SK-N-SH (cell line): ENCODE results near the gene ACTR8. TPM values are rescaled to one million over a fixed set of nuclear protein-coding genes. Genes with fewer than 3 reads are reported as not detected.

Source experiments
- CTCF ChIA-PET: fragments of 300-600, 350-600 bp; formaldehyde crosslinking; extraction: SDS; loops from one replicate; lab custom pipeline; 2021; lab: Yijun Ruan, JAX
- POLR2A ChIA-PET: fragments of 350-600 bp; sonication (Branson Sonifier 250); formaldehyde crosslinking; extraction: SDS; loops from one replicate; lab custom pipeline; 2020; ENCODE audit warnings: antibody characterized with exemption, inconsistent platforms; lab: Yijun Ruan, JAX
- DNase-seq: peaks from one replicate; pipeline ENCODE4 v3.0.0; 2012
- H2AFZ ChIP-seq: fragments of 200-600 bp; sonication (generic); 2 replicates; pipeline ENCODE4 v1.8.1; 2016; ENCODE audit warnings: antibody characterized with exemption, mild to moderate bottlenecking, low read depth
- H3F3A ChIP-seq: fragments of 200-600 bp; sonication (generic); replicated peaks from 2 replicates; pipeline ENCODE3; 2016; ENCODE audit warnings: antibody characterized with exemption, mild to moderate bottlenecking; ENCODE audit not compliant: insufficient read depth
- H3K27ac ChIP-seq, 2 experiments: fragments of 200-500 bp in 1 of 2; fragments of 200-600 bp in 1 of 2; sonication (Bioruptor generic) in 1 of 2; sonication (generic), shearing (Covaris generic) in 1 of 2; 2 replicates each; pipeline versions ENCODE4 v1.5.1 to v1.6.1; 2014 to 2016; ENCODE audit warnings: low read depth in 2 of 2, inconsistent platforms in 1 of 2, low read length in 1 of 2, mild to moderate bottlenecking in 1 of 2, mixed read lengths in 1 of 2
- H3K27me3 ChIP-seq: fragments of 200-600 bp; sonication (generic), shearing (Covaris generic); 2 replicates; pipeline ENCODE4 v1.6.1; 2016; ENCODE audit warnings: mixed run types; ENCODE audit not compliant: insufficient read depth
- H3K36me3 ChIP-seq, 2 experiments: fragments of 200-500 bp in 1 of 2; fragments of 200-600 bp in 1 of 2; sonication (Bioruptor generic) in 1 of 2; sonication (generic) in 1 of 2; replicated peaks in 1 of 2; 2 replicates each; pipeline versions ENCODE3 to v1.5.1; 2014 to 2016; ENCODE audit warnings: low read length in 1 of 2, mild to moderate bottlenecking in 1 of 2; ENCODE audit not compliant: insufficient read depth in 2 of 2, control insufficient read depth in 1 of 2
- H3K4me1 ChIP-seq, 2 experiments: fragments of 200-500 bp in 1 of 2; fragments of 200-600 bp in 1 of 2; sonication (Bioruptor generic) in 1 of 2; sonication (generic), shearing (Covaris generic) in 1 of 2; 2 replicates each; pipeline versions ENCODE4 v1.5.1 to v1.6.1; 2014 to 2016; ENCODE audit warnings: low read depth in 1 of 2, low read length in 1 of 2, mixed run types in 1 of 2; ENCODE audit not compliant: insufficient read depth in 2 of 2, control insufficient read depth in 1 of 2
- H3K4me2 ChIP-seq: fragments of 200-600 bp; sonication (generic), shearing (Covaris generic); 2 replicates; pipeline ENCODE4 v1.6.1; 2017; ENCODE audit warnings: mixed run types
- H3K4me3 ChIP-seq, 2 experiments: fragments of 200-500 bp in 1 of 2; fragments of 200-600 bp in 1 of 2; sonication (Bioruptor generic) in 1 of 2; sonication (generic), shearing (Covaris generic) in 1 of 2; 2 replicates each; pipeline versions ENCODE4 v1.5.1 to v1.8.1; 2014 to 2016; ENCODE audit warnings: low read depth in 2 of 2, inconsistent platforms in 1 of 2, low read length in 1 of 2, mild to moderate bottlenecking in 1 of 2, mixed read lengths in 1 of 2, moderate library complexity in 1 of 2
- H3K79me2 ChIP-seq: fragments of 200-600 bp; sonication (generic); 2 replicates; pipeline ENCODE4 v1.8.1; 2017; ENCODE audit warnings: mild to moderate bottlenecking; ENCODE audit not compliant: insufficient read depth
- H3K9ac ChIP-seq: fragments of 200-600 bp; sonication (generic); 2 replicates; pipeline ENCODE4 v1.6.1; 2017; ENCODE audit warnings: mixed run types
- H3K9me2 ChIP-seq: fragments of 200-600 bp; sonication (generic); 2 replicates; pipeline ENCODE4 v1.6.1; 2017; ENCODE audit warnings: mixed run types
- H3K9me3 ChIP-seq: fragments of 200-600 bp; sonication (generic); 2 replicates; pipeline ENCODE4 v1.6.1; 2017; ENCODE audit warnings: mixed run types, mild to moderate bottlenecking, moderate library complexity
- H4K20me1 ChIP-seq: fragments of 200-600 bp; sonication (generic); 2 replicates; pipeline ENCODE4 v1.6.1; 2017; ENCODE audit warnings: mild to moderate bottlenecking, mixed run types; ENCODE audit not compliant: insufficient read depth
- EZH2phosphoT487 ChIP-seq: fragments of 200-600 bp; sonication (generic); IDR thresholded peaks from 2 replicates; pipeline ENCODE4 v1.6.1; 2017; ENCODE audit warnings: low read depth, mixed run types, mild to moderate bottlenecking, antibody characterized with exemption, moderate library complexity, borderline replicate concordance
- FOXM1 ChIP-seq: IDR thresholded peaks from 2 replicates; pipeline ENCODE4 v1.4.0; 2012; ENCODE audit warnings: low read depth, mild to moderate bottlenecking
- MEF2A ChIP-seq: IDR thresholded peaks from 2 replicates; pipeline ENCODE4 v1.4.0; 2012; ENCODE audit warnings: low read depth, borderline replicate concordance
- MXI1 ChIP-seq: IDR thresholded peaks from 2 replicates; pipeline ENCODE4 v1.6.1; 2012; ENCODE audit warnings: mild to moderate bottlenecking, low read depth, low read length, improper control_type of control experiment
- NFIC ChIP-seq: IDR thresholded peaks from 2 replicates; pipeline ENCODE4 v1.4.0; 2012; ENCODE audit warnings: borderline replicate concordance
- SIN3A ChIP-seq: IDR thresholded peaks from 2 replicates; pipeline ENCODE4 v1.6.1; 2012; ENCODE audit warnings: low read depth, mild to moderate bottlenecking, low read length, moderate library complexity, borderline replicate concordance
- SMC3 ChIP-seq: IDR thresholded peaks from 2 replicates; pipeline ENCODE4 v1.6.1; 2012; ENCODE audit warnings: low read depth, low read length, improper control_type of control experiment
- TEAD4 ChIP-seq: IDR thresholded peaks from 2 replicates; pipeline ENCODE4 v1.4.0; 2012; ENCODE audit warnings: mild to moderate bottlenecking, borderline replicate concordance; ENCODE audit not compliant: insufficient read depth
- YY1 ChIP-seq: IDR thresholded peaks from 2 replicates; pipeline ENCODE4 v1.4.0; 2012; ENCODE audit warnings: low read depth, mild to moderate bottlenecking
- WGBS: methylation state at CpG from one replicate; pipeline ENCODE4 v1.1.6; 2017; ENCODE audit warnings: low lambda C conversion rate; 5-methylcytosine and 5-hydroxymethylcytosine counted together
- polyA plus RNA-seq, 3 experiments: library from polyadenylated mRNA; depleted of rRNA; stranded (reverse); fragments of >200 nt; gene quantifications; 2 replicates each; pipeline ENCODE4 v1.2.3, GENCODE V29; 2012
- TF ChIP-seq, protein P1 (sequence below): IDR thresholded peaks from 2 replicates; pipeline ENCODE4 v1.4.0; 2012; ENCODE audit warnings: low read depth, borderline replicate concordance
- TF ChIP-seq, protein P2 (sequence below): fragments of 150-350 bp; IDR thresholded peaks from 2 replicates; pipeline ENCODE4 v1.6.1; 2016; ENCODE audit warnings: mild to moderate bottlenecking, low read depth, low read length
- TF ChIP-seq, protein P3 (sequence below): IDR thresholded peaks from 2 replicates; pipeline ENCODE4; 2012

ACTR8 gene
- polyA plus RNA-seq, 1 of the 3 experiments (the other 2 are of a cell fraction), result 17.7 TPM

DNA sequence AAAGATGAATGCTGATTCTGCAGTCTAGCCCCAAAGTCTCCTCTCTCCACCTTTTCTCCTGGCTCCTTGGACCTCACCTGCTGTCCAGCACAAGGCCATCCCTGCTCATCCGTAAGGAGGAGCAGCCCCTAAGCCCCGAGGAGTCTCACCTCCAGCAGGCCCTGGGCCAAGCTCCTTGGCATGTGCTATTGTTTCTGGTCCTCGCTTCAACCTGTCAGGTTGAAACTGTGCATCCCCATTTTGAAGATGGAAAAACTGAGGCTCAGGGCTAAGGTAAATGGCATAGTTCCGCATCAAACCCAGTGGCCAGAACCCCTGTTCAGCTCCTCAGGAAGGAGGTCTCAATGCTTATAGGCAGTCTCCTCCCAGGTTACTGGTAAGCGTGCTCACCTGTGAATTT, 61.9 kb downstream of the ACTR8 start:
- no peaks in the 10 kb centered on the region for H3K79me2 ChIP-seq
- H3K4me1 ChIP-seq, result no peaks in the 10 kb centered on the region; a peak in 1 of 4 replicates
- TF ChIP-seq SMC3 (no peak), FOXM1 (no peak)
- no peak overlapping the region for H3K9ac ChIP-seq
- WGBS, result 50% methylated on average over 4 of the region's 5 CpGs
- CTCF ChIA-PET, result no interaction called here
- no peaks in the 10 kb centered on the region for H4K20me1 ChIP-seq
- no peaks in the 10 kb centered on the region for H3K9me3 ChIP-seq
- H3K27ac ChIP-seq, result no peak overlapping the region
- POLR2A ChIA-PET, result no interaction called here
- H3K9me2 ChIP-seq, result no peaks in the 10 kb centered on the region
- no peak overlapping the region for H3K4me2 ChIP-seq
- no peaks in the 10 kb centered on the region for H3K27me3 ChIP-seq
- H3K36me3 ChIP-seq, result no peaks in the 10 kb centered on the region
- no peak for DNase-seq
- no peak overlapping the region for H2AFZ ChIP-seq
- no peaks in the 10 kb centered on the region for H3F3A ChIP-seq
- H3K4me3 ChIP-seq, result no peak overlapping the region

DNA sequence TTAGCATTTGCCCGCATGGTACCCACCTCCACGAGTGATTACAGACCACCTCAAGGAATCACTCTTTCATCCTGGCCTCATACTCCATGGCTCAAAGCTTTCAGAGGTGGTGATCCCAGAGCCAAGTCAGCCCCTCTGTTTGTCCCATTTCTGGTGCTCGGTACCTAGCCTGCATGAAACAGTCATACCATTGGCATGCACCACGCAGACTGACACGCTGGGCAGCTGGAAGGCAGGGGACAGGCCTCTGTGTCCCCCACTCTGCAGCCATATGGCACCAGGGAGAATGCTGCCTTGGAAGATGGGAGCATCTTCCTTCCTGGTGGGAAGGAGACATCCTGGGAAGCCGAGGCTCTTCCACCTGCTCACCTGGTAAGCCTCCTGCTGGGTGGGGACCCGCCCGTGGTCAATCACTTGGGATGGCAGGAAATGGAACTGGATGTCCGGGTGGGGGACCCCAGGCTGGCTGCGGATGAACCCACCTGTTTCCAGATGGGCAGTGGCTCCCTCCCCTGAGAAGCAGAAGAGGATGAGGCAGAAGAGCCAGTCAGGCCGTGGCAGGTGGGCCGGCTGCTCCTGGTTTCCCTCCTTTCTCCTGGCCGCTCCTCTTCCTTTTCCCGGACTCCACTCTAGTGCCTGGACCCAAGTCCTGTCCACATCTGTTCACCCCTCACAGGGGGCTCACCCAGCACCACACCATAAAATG, 62.6 kb downstream of the ACTR8 start:
- no peak overlapping the region for H3K4me2 ChIP-seq
- H3K4me1 ChIP-seq, result no peaks in the 10 kb centered on the region; a peak in 1 of 4 replicates
- no peak overlapping the region for H3K9ac ChIP-seq
- no peak overlapping the region for H2AFZ ChIP-seq
- no peaks in the 10 kb centered on the region for H3K79me2 ChIP-seq
- no peak overlapping the region for H3K27ac ChIP-seq
- H3K4me3 ChIP-seq, result no peak overlapping the region
- H3K36me3 ChIP-seq, result no peaks in the 10 kb centered on the region
- CTCF ChIA-PET, result no interaction called here
- no peaks in the 10 kb centered on the region for H3K9me3 ChIP-seq
- no peaks in the 10 kb centered on the region for H3K9me2 ChIP-seq
- no peaks in the 10 kb centered on the region for H3F3A ChIP-seq
- WGBS, result 81% methylated on average over 9 of the region's 14 CpGs
- no peak for DNase-seq
- H4K20me1 ChIP-seq, result no peaks in the 10 kb centered on the region
- H3K27me3 ChIP-seq, result no peaks in the 10 kb centered on the region
- TF ChIP-seq MEF2A, result no peak
- TF ChIP-seq, all 33 proteins: peak for 0
- POLR2A ChIA-PET, result no interaction called here

- Histone ChIP-seq H3F3A (no peaks in the 10 kb centered on the region), H3K4me2 (no peak overlapping the region), H3K27me3 (no peaks in the 10 kb centered on the region), H3K27ac (no peak overlapping the region), H4K20me1 (no peaks in the 10 kb centered on the region), H3K9me3 (no peaks in the 10 kb centered on the region), H3K9me2 (no peaks in the 10 kb centered on the region), H3K36me3 (no peaks in the 10 kb centered on the region), H3K4me1 (no peaks in the 10 kb centered on the region; a peak in 1 of 4 replicates), H3K9ac (no peak overlapping the region), H2AFZ (no peak overlapping the region), H3K4me3 (no peak overlapping the region), H3K79me2 (no peaks in the 10 kb centered on the region)
- ChIA-PET CTCF (no interaction called here), POLR2A (no interaction called here)
- no peak for DNase-seq
- TF ChIP-seq NFIC (no peak), EZH2phosphoT487 (no peak), TEAD4 (no peak), SIN3A (no peak), YY1 (no peak), MXI1 (no peak), FOXM1 (no peak)
- TF ChIP-seq, protein P1, sequence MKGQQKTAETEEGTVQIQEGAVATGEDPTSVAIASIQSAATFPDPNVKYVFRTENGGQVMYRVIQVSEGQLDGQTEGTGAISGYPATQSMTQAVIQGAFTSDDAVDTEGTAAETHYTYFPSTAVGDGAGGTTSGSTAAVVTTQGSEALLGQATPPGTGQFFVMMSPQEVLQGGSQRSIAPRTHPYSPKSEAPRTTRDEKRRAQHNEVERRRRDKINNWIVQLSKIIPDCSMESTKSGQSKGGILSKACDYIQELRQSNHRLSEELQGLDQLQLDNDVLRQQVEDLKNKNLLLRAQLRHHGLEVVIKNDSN, result no peak
- TF ChIP-seq, protein P2, sequence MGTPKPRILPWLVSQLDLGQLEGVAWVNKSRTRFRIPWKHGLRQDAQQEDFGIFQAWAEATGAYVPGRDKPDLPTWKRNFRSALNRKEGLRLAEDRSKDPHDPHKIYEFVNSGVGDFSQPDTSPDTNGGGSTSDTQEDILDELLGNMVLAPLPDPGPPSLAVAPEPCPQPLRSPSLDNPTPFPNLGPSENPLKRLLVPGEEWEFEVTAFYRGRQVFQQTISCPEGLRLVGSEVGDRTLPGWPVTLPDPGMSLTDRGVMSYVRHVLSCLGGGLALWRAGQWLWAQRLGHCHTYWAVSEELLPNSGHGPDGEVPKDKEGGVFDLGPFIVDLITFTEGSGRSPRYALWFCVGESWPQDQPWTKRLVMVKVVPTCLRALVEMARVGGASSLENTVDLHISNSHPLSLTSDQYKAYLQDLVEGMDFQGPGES, result no peak
- TF ChIP-seq, protein P3, sequence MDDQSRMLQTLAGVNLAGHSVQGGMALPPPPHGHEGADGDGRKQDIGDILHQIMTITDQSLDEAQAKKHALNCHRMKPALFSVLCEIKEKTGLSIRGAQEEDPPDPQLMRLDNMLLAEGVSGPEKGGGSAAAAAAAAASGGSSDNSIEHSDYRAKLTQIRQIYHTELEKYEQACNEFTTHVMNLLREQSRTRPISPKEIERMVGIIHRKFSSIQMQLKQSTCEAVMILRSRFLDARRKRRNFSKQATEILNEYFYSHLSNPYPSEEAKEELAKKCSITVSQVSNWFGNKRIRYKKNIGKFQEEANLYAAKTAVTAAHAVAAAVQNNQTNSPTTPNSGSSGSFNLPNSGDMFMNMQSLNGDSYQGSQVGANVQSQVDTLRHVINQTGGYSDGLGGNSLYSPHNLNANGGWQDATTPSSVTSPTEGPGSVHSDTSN, result no peak
- WGBS, result 73% methylated on average over 12 of the region's 14 CpGs
Observed at GRCh38 chr3:53818221-53819162, 63.5 kb downstream of the ACTR8 start.
